HG02943 (cell line): ENCODE data around the gene VDR.

Experiments
- ATAC-seq: cut with Tn5 transposase; IDR thresholded peaks from one replicate; pipeline ENCODE4 v1.9.1; 2021; ENCODE audit warnings: mild to moderate bottlenecking, low read depth, moderate library complexity; ENCODE audit not compliant: unreplicated experiment

The VDR gene

DNA sequence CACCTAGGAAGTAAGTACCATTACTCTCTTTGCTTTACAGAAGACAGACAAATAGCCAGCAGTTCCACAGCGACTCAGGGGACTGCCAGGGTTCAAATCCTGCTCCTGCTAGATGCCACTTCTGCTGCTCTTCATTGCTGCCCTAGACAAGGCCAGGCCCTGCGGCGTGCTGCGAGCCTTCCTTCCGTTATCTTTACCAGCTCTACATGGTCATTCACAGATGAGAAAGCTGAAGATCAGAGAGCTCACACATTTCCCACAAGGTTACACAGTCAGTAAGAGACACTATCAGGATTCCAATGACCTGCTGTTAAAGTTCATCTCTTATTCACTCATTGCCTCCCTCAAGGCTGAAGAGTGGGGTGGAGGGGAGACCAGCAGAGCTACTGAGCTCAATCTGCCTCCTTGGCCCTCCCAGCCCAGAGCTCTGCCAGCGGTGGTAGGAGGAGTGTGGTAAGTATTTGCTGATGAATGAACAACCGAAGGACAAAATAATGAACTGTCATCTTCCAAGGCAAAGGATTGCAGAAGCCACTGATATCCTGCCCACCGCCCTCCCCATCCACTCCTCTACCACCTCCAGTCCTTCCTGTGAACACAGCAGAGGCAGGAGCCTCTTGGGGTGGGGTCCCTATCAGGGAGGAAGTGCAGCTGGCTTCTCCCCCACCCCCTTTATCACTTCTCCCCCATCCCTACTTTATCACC, 70.4 kb downstream of the VDR start:
- no peak for ATAC-seq

DNA sequence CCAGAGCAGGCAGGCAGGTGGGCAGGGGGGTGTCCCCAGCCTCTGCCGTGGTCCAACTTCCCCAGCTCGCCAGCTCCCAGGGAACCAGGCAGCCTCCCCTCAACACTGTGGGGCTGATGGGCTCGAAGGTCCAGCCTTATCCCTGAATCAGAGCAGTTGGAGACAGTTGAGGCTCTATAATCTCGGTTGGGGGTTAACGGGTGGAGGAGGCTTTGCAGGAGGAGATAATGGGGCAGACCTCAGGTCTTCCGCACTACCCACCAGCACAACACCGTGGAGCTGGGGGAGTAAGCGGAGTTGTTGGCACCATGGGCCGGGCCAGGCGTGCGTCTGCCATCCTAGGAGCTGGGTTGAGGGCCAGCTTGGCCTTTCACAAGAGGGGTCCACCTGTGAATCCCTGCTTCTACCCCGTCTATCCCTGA, 71.2 kb downstream of the VDR start:
- ATAC-seq = no peak

DNA sequence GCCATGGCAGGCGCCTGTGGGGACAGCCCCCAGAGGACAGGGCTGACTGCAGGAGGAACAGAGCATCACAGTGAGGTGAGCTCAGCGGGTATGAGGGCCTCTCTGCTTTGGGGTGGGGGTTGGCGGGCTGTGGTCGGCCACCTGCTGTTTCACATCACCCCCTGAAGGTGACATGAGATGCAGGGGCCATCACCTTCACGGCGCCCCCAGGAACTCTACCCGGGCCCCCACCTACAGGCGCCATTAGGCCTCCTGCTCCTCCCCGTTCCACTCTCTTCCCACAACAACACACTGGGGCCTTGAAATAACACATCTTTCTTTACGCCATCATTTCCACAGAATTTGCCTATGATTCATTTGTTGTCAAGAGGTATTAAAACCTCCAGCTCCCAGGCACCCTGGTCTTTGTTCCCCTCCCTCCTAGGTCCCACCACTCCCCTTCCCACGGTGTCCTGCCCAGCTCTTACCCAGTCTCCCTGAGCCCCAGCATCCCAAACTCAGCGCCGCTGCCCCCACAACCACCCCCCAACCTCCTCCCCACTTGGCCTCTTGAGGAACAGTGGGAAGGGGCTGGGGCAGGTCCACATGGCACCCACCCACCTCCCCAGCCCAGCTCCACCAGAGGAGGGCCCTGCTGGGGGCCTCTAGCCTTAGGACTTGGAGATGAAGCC, 72.4 kb downstream of the VDR start:
- no peak for ATAC-seq

DNA sequence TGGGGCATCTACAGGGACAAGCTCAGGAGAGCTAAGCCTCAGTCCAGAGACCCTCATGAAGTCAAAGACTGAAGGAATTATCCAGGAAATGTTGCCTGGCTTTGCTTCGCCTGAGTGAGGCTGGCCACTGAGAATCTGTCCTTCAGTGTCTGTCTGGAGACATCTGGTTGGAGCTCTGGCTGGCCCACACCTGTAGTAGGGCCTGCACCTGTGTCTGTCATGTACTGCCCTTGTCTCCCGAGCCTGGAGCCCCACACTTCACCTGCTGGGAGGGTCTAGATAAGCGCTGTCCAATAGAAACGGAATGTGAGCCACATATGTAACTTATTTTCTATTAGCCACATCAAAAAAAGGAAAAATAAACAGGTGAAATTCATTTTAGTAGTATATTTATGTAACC, 75.2 kb downstream of the VDR start:
- no peak for ATAC-seq

DNA sequence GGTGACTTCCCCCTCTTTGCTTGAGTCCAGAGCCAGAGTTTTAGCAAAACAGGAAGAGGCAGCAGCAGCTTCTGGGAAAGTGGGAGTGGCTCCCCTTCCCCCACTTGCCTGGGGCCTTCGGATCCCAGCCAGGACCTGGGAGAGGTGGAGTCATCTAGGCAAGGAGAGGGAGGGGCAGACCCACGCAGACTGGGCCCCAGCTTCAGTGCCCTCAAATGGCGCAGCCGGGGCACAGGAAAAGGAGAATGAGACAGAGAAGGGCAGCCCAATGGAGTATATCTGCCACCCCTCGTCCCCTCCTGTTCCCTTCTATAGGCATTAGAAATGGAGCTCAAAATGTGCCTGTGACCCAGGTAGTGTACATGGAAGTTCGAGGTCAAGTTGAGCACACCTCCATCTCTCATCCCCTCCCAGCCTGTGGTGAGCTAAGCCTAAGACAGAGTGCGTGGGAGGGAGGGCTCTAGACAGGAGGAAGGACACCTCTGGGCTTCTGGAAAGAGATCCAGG, 75.8 kb downstream of the VDR start:
- no peak for ATAC-seq

DNA sequence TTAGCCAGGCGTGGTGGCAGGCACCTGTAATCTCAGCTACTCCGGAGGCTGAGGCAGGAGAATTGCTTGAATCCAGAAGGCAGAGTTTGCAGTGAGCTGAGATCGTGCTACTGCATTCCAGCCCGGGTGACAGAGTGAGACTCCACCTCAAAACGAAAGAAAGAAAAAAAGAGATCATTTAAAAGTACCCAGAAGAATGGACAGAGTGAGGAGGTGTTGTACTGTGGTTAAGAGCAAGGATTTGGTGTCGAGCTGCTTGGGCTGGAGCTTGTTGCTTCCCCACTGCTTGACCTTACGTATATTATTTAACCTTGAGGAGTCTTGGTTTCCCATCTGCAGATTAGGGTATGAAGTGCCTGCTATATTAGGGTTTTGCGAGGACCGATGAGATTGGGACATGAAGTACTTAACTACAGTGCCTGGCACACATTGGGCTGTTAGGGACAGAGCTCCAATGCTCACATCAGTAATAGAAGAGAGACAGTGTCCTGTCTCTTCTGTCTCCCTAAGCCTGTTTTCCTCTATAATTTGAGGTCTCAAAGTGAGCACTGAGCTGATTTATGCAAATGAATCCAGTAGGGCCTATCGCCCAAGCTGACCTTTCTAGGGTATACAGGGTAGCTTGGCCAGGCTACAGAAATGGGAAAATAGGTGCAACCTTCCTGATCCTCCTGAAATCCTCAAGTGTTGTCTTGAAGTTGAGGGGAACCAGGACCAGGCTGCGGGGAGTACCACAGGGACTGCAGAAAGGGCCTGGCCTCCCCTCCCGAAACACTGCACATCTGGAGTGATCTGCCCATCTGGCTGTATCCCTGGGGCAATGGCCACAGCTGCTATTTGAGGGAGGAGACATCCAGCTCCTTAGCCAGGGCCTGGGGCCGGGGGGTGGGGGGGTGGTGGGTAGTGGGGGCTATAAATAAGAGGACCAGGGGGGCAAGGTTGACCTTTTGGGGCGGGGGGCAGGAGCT, 76.5 kb downstream of the VDR start:
- no peak for ATAC-seq

DNA sequence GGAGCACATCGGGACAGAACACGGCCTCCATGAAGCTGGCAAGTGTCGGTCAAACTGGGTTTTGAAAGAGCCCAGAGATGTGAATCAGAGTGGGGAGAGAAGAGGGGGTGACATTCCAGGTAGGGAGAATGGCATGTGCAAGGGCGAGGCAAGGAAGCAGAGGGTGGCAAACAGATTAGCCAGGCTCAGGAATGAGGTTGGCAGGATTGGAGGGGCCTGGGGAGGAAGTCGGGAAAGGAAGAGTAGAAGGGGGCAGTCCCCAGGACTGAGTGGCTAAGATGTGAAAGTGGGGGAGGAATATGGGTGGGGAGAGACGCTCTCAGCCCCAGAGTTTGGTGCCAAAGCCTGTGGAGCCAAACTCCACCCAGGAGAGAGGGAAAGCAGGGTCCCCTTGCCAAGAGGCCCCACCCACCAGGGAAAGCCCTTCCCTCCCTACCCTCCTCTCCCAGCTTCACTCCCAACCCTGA, 79.6 kb downstream of the VDR start:
- ATAC-seq = no peak

DNA sequence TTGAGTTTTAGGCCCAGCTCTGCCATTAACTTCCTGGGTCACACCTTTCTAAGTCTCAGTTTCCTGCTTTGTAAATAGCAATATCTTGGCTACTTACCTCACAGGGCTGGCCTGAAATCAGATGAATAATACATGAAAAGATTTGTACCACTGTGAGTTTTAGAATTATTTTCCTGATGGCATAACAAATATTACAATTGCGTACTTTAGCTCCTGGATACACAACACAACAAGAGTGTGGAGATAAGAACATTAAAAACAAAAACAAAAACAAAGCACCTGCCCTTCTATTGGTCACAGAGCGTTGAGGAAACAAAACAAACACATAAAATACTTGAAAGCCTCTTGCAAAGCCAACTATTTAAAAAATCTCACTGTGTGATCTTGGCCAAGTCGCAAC, 80.2 kb downstream of the VDR start:
- ATAC-seq = no peak

DNA sequence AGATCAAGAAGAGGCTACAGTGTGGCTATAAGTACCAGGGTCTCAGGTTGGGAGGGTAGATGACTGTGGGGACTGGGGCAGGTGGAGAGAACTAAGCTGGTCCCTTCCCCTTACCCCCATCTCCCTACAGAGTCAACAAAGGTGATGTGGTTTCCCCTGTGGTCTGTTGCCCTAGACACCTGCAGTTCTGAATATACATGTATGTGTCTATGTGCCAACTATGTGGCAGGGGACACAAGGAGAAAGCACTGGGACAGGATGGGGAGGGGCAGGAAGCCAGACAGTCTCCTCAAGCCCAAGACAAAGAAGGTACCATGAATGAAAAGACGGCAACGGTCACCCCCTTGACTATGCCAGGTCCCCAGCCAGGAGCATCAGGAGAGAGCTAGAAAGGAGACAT, 80.6 kb downstream of the VDR start:
- ATAC-seq = no peak

DNA sequence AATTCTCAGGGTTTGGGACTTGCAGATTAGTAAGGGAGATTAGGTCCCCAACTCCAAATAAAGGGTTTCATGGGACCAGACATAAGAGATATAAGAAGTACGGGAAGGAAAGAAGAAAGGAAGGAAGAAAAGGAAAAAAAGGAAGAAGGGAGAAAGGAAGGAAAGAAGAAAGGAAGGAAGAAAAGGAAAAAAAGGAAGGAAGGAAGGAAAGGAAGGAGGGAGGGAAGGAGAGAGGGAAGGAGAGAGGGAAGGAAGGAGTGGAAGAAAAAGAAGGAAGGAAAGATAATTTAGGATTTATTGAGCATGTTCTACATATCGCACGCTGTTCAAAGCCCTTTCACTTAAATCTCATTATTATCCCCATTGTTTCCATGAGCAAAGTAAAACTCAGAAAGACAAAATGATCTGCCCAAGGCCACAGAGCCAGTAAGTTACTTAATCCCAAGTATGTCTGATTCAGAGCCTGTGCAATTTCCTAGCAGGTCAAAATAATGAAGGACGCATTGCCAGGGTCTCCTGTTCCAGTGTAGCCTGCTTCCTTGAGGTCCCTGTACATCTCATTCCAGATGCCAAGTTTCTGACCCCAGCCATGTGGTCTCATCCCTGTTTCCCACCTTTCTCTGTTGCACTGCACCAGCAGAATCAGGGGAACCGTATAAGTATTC, 81.2 kb downstream of the VDR start:
- ATAC-seq = no peak

DNA sequence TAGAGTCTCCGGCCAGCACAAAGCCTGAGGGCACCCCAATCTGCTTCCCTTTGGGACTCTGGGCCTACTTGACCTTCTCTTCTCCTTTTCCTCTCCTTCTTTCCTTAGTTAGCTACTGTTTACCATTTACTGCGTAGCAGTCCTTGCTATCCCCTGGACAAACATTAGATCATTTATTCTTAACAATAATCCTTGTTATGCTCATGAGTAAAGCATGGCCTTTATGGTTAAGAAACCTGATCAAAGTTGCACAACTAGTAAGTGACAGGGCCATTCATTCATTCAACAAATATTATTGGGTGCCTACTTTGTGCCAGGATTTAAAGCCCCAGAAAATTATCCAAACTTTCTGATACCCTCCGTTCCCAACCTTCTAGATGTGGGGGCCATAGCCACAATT, 81.9 kb downstream of the VDR start:
- no peak for ATAC-seq

DNA sequence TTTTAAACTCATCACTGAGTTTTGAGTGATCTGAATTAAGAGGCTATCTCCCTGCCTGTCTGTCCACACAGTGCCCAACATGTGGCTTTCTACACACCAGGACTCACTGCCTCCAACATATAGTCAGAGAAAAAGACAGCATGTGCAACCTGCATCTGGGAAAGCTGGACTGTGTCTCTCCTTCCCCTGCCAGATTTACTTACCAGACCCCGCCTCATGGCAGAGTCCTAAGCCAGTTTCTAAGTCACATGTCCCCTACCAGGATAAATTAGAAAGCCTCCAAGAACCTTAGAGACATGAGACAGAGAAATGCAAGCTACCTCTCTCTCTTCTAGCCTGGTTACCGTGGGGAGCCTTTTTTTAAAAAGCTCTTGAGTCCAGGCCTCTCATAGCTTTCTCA, 82.4 kb downstream of the VDR start:
- no peak for ATAC-seq

DNA sequence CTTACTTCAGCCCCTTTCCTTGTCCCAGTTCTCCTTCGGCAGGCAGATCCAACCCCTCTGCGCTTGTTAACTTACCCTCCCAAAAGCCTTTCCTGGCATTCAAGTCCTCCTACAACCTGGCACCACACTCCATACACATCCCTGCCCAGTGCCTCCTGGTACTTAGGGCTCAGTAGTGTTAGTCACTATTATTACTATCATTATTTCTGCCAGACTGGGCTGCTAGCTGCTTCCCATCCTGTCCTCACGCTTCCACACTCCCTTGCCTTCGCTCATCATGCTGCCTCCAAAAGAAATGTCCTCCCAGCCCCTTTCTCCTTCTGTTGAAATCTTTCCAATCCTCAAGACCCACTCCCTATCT, 83.5 kb downstream of the VDR start:
- ATAC-seq = no peak

DNA sequence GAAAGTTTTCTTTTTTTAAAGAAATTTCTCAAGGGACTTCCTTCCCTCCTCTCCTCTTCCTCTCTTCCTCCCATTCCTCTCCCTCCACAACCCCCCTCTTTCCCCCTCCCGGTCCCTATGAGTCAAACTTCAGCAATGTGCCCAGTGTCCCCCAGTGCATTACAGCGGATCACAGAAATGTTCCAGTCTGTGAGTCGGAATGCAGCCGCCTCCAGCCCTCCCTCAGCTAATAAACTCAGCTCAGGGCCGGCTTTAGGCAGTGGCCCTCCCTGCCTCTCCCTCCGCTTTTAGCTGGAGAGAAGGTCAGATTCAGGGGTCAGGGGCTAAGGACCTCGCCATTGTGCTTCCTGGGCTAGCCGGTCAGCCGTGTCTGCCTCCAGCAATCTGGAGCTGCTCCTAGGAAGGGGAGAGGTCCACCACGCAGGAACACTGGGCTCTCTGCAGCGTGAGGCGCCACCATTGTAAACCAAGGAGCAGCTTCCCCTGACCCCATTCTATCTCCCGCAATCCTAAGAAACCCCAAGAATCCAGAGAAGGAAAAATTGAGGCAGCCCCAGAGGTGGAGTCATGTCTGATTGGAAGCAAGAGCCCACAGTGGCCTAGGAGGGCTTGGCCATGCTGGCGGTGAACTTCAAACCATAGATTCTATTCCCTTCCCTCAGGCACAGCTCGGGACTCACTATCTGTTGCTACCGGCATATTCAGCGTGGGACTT, 84.0 kb downstream of the VDR start:
- ATAC-seq = no peak

DNA sequence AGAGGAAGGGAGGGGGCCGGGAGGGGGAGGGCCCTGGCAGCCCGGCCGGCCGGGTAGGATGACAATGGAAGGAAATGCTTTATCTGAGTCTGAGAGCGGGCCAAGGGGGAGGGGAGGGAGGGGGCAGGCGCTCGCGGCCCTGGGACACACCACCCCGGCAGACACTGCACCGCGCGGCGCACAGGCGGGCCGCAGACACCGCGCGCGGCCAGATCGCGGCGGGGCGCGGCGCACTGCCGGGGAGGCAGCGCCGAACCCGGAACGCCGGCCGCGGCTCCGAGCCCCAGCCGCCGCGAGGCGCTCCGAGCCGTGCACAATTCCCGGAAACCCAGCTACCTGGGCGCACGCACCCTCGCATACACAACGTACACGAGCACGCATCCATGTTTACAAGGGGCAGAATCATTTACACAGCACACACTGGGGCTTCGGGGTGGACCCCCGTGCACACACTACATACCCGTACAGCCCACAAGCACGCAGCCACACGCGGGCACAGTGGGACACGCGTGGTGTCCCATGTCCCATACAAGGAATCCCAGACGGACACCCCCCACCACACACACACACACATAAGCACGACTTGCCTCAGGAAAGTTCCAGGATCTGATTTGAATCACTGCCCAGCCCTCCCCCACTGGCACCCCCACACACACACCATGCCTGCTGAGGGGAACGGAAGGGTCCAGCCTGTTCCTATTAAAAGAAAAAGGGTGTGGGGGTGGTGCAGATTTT, 84.7 kb downstream of the VDR start, which contains the start of gene HDAC7:
Gene HDAC7, minus strand, starts transcription at position 8 of the 735 bp plus-strand sequence. CDS start 118 bp downstream, outside the sequence.
- ATAC-seq = no peak

DNA sequence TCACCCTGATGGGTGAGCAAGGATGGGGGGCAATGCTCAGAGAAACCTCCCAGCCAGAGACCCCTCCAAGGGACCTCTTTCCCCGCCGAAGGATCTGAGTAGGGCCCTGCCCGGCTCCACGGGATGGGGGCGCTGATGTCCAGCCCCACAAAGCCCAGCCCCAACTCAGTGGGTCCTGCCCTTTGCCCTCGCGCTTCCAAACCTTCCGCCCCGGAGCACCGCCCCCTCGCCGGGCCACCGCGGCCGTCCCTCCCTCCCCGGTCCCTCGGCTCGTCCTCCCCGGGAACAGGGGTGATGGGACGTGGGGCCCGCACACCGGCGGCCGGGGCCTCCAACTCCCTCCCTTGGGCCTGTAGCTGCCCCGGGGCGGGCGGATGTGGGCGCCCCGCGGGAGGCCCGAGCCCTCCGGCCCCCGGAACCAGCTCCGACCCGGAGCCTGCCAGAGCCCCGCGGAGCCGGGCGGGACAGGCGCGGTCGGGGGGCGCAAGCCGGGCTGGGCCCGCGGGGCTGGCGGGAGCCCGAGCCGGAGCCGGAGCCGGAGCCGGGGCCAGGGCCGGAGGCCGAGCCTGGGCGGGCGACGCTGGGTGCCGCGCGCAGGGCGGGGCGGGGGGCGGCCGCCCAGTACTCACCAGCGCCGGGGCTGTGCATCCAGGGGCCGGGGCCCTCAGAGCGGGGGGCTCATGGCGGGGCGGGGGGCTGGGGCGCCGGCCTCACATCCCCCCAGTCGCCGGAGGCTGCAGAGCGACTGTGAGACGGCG, 85.5 kb downstream of the VDR start:
- ATAC-seq = no peak

DNA sequence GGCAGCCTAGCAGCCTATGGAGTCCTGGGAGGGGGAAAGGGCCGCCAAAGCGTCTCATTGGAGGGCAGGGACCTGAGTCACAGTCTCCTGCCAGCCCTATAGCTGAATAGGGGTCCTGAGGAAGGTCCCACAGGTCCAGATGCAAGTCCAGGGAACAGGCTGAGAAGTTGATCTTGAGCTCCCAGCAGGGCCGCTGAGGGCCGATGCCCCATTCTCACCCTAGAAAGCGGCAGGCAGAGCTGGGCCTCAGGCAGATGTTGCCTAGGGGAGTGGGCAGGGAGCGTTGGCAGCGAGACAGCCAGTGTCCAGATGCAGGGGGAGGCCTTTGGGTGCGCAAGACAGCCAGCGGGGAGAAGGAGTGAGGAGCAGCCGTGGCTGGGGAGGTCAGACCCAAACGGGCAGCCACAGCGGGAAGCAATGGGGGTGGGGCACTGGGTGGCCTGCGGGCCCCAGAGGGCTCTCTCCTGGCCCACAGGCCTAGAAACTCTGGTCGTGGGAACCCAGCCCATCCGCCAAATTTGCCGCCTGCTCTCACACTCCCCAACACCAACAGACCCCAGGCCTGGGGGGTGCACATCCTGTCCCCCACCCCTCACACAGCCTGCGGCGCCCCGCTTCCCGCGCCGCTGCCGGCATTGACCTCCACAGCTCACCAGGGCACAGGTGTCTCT, 86.2 kb downstream of the VDR start:
- ATAC-seq = no peak

DNA sequence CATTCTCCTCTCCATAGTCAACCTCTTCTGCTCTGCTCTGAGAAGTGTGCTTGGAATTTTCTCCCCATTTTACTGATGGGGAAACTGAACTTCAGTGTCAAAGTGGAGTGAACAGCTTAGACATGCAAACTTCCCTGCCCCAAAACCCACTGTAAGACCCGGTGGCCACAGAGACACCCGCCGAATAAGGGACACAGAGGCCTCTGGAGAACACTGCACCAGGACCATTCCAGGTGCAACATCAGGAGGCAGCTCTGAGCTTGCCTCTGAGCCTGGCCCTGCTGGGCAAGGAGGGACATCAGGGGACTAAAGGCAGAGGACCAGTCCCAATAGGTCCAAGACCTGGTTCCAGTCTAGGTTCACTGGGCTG, 86.8 kb downstream of the VDR start:
- ATAC-seq = no peak
